Right renal cortex interstitium (tissue), 3 donors: ENCODE measurements around the gene TBL1Y. TPM values are rescaled to one million over a fixed set of nuclear protein-coding genes. Genes with fewer than 3 reads are reported as not detected.
"Not testable (repeated sequence)": the region's sequence is repeated elsewhere in the genome, so short reads cannot be mapped to it uniquely, and the experiment has no call there.

Experiments used
- DNase-seq, 3 donors: peaks; one replicate each; pipeline ENCODE4 v3.0.0-alpha.2; 2013; ENCODE audit warnings: low read depth in 3 of 3, low spot score in 2 of 3
- polyA plus RNA-seq, 3 donors: library from polyadenylated mRNA; unstranded; fragments of 120-200 nt; gene quantifications; one replicate each; pipeline ENCODE4 v1.2.1, GENCODE V29; 2013; ENCODE audit not compliant: insufficient read length in 3 of 3

TBL1Y gene
- polyA plus RNA-seq, 3 donors = 3.3 to 3.8 (median 3.4) TPM

GRCh38 chrY:6968191-6968590 is 57.7 kb downstream of the TBL1Y start:
- no peak for DNase-seq

- no peak for DNase-seq
These were observed 61.9 kb downstream of the TBL1Y start for GRCh38 chrY:6972271-6972887.

- DNase-seq = no peak
These were observed 64.5 kb downstream of the TBL1Y start for GRCh38 chrY:6974971-6975370.

- DNase-seq = no peak
These were observed 67.3 kb downstream of the TBL1Y start for GRCh38 chrY:6977783-6978182.

GRCh38 chrY:6983221-6983620 is 72.7 kb downstream of the TBL1Y start:
- no peak for DNase-seq

GRCh38 chrY:6987811-6988210 is 77.3 kb downstream of the TBL1Y start:
- DNase-seq = no peak

GRCh38 chrY:6989886-6990620 is 79.6 kb downstream of the TBL1Y start:
- DNase-seq = no peak

DNA sequence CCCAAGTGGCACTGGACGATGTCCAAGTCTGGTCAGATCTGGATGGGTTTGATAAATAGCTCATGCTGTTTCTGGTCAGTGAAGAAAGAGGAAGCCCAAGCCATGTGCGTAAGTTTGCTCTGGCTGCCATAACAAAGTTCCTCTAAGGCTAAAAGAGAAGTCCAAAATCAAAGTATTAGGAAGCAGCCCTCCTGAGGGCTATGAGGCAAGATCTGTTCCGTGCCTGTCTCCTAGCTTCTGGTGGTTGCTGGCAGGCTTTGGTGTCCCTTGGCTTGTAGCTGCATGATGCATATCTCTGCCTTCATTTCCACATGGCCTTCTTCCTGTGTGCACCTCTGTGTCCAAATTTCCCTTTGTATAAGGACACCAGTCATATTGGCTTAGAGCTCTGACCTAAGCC is 81.5 kb downstream of the TBL1Y start:
- DNase-seq = no peak

- DNase-seq = no peak
These were observed 85.5 kb downstream of the TBL1Y start for GRCh38 chrY:6995987-6996386.

DNA sequence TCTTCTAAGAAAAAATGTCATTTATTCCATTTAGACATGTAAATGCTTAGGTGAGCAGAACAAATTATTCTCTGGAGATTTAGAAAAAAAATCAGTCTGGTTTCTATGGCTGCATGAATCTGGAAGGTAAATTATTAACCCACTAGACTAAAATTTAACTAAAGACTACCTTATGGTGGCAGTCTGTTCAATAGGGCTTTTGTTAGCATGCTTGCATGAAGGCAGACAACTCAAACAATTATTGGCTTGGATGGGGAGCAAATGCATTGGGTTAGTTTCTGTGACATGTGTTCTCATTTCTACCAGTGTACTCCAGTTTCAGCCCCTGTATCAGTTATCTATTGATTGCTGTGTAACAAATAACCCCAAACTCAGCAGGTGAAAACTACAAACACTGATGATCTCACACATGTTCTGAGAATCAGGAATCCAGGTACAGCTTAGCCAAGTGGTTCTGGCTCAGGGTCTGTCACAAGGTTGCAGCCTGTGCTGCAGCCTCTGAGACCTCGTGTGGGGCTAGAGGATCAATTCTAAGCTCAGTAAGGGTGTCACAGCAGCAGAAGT is 87.1 kb downstream of the TBL1Y start:
- no peak for DNase-seq

- no peak for DNase-seq
These were observed 89.4 kb downstream of the TBL1Y start for GRCh38 chrY:6999905-7000304.

DNA sequence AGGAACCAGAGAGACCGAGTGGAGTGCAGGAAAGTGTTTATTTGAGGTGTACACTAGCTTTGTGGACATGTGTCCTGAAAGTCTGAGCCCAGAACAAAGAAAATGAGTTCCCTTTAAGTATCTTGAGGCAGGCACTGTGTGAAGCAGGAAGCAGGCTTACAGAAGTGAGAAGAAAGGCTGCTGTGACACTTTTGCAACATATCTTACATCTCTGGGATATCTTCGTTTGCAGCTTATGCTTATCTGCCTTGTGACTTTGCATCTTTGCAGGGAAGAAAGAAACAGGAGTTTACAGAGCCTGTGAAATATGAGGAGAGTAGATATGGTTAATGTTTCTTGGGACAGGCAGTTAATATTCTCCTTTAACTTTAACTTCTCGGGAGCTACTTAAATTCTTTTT is 92.1 kb downstream of the TBL1Y start:
- DNase-seq = no peak

GRCh38 chrY:7007911-7008310 is 97.4 kb downstream of the TBL1Y start:
- no peak for DNase-seq

- no peak for DNase-seq
These were observed 98.3 kb downstream of the TBL1Y start for GRCh38 chrY:7008578-7009355.

DNA sequence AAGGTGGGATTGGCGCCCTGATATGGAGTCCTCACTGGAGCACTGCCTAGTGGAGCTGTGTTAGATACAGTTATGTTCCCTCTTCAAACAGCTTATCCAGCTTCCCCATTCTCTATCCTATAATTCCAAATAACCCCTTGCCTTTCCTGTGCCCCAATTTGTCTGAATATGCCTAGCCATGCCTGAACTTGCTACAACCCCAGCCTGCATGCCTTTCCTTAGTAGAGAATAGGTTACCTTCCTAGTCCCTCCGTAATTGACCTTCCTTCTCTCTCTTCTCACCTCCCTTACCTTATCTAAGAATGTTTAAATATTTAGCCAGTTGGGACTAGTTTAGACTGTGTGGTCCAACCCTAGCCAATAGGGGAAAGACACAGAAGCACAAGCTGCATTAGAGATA is 102.6 kb downstream of the TBL1Y start:
- no peak for DNase-seq

DNA sequence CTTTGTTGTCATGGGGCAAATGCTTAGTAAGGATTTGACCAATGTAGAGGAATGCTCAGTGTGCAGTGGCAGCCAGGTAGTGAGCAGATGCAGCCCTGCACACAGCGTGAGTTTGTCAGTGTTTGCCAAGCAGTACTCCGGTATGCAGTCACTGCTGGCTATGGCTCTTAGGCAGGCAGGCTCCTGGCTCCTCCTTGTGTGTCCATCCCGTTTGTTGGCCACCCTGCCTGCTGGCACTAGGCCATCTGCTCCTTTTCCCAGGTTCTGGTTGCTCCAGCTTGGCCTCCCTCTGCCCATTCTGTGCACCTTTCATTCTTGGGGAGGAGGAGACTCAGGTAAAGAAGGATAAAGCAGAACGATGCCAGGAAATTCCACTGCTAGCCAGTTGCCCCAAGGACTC is 106.0 kb downstream of the TBL1Y start:
- no peak for DNase-seq

DNA sequence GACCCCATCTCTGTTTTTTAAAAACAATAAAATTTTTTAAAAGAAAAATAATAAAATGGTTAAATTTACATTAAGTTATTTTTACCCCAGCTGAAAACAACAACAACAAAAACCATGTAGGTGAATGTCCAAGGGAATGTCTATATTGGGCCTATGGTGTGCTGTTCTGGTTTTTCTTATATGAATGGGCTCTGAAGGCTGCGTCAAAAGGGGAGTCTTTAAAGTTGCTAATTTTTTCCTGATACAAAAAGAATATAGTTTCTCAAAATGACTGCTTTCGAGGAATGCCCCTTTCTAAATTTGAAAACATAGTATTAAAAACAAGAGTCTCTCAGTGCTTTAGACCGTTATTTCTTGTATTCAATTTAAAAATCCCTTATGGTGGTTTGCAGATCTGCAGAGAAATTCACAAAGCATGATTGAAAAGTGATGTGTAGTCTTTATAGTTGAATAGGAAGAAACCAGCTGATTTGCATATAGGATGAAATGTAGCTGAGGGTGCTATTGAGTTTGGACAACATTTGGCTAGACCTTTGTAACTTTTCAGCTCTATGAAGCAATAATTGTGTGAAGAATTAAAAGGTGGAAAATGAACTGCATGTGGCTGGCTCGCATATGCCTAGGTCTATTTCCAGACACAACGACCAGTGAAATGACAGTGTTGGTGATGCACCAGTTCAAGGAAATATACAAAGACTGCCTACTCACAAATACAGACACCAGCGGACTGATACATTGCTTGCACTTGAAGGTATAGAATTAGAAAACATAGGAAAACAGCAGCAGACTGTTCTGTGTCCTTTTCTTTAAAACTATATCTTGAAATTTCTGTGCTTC is 107.0 kb downstream of the TBL1Y start:
- no peak for DNase-seq

- DNase-seq = no peak
These were observed 128.5 kb downstream of the TBL1Y start for GRCh38 chrY:7039037-7039436.

DNA sequence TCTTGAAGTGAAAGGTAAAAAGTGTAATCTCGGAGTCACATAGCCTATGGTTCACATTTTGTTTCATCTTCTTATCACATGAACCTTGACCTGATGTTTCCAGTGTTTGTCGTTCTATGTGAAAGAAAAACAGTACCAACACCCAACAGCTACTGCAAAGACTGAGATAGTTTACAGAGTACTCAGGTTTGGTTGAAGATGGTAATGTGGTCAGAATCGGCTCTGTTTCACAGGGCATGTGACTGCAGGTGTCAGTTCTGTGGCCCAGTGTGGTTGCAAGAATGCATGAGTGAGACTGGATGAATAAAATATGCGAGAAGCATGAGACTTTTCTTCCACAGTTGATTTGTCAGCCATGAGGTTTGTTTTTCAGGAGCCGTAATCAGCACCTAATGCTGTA is 130.2 kb downstream of the TBL1Y start:
- DNase-seq = no peak

DNA sequence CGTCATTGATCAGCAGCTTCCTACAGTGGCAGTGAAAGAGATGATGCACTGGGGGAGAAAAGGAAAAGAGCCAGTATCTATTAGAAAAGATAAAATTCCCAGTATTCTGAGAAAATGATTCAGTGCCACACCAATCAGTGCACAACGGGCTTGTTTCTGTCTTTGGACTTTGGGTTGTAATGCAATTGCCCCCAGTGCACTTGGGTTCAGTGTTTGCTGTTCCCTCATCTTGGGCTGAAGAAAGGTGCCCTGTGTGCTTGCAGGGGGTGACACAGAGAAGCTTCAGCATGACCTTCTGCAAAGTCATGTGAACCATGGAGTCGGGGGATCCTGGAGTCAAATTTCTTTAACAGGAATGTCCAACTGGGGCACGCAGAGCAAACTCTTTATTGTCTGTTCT is 131.5 kb downstream of the TBL1Y start:
- no peak for DNase-seq

DNA sequence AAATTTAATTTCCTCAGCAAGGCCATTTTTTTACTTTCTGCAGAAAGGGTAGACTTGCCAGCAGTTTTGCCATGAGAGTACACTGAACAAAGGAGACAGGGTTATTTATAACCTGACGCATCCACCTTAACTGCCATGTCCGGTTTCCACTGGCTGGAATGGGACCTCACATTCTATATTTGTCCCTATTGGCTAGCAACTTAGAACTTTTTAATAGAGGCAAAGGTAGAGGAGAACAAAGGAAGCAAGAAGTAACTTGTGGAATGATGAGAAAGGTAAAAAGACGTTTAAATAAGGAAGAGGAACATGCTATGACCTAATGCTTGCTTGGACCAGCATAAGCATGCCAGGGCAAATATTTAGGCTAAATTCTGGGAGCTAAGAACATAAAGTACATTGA is 142.0 kb downstream of the TBL1Y start:
- DNase-seq = not testable (repeated sequence)
